Keratinocyte (primary cell): ENCODE results near the gene TNFAIP8L3.

Experiments used
- CTCF ChIP-seq, 3 experiments: IDR thresholded peaks in 1 of 3; conservative IDR thresholded peaks in 1 of 3; optimal IDR thresholded peaks in 1 of 3; 2 replicates in 2 of 3; 3 replicates in 1 of 3; pipeline versions ENCODE3 to v1.5.1; 2011; ENCODE audit warnings: low read length in 3 of 3, mild to moderate bottlenecking in 3 of 3, moderate library complexity in 2 of 3, control low read depth in 1 of 3, inconsistent platforms in 1 of 3; ENCODE audit not compliant: insufficient read depth in 2 of 3; ENCODE audit errors: extremely low read depth in 1 of 3
- EZH2 ChIP-seq: IDR thresholded peaks from one replicate; pipeline ENCODE4 v1.6.1; 2012; ENCODE audit warnings: inconsistent platforms, mild to moderate bottlenecking, low read length, moderate library complexity

GRCh38 chr15:51080286-51080685 lies 14.4 kb downstream of the TNFAIP8L3 start:
- no peak for TF ChIP-seq CTCF (optimal IDR thresholded peaks at IDR 0.05 in 1 of 3, IDR thresholded peaks at IDR 0.05 in 1 of 3, conservative IDR thresholded peaks at IDR 0.05 in 1 of 3; ENCODE audit: extremely low read depth in 1 of 3, insufficient read depth in 2 of 3, low read length in 3 of 3)
- TF ChIP-seq EZH2: no peak
